ENCODE results near the gene WHRN.
A peak's percentile ranks its signal among the peaks of the same experiment; 100 is the strongest.

WHRN gene

GRCh38 chr9:114397219-114397847, 107.9 kb downstream of the WHRN start:
- TF ChIP-seq, protein P1, sequence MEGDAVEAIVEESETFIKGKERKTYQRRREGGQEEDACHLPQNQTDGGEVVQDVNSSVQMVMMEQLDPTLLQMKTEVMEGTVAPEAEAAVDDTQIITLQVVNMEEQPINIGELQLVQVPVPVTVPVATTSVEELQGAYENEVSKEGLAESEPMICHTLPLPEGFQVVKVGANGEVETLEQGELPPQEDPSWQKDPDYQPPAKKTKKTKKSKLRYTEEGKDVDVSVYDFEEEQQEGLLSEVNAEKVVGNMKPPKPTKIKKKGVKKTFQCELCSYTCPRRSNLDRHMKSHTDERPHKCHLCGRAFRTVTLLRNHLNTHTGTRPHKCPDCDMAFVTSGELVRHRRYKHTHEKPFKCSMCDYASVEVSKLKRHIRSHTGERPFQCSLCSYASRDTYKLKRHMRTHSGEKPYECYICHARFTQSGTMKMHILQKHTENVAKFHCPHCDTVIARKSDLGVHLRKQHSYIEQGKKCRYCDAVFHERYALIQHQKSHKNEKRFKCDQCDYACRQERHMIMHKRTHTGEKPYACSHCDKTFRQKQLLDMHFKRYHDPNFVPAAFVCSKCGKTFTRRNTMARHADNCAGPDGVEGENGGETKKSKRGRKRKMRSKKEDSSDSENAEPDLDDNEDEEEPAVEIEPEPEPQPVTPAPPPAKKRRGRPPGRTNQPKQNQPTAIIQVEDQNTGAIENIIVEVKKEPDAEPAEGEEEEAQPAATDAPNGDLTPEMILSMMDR (IDR thresholded peaks at IDR 0.05; ENCODE audit: borderline replicate concordance, insufficient read depth, low read depth, low read length) = no peak
- peak overlapping the region; percentile 67 for H3K4me3 ChIP-seq (ENCODE audit: low read depth, low read length)

DNA sequence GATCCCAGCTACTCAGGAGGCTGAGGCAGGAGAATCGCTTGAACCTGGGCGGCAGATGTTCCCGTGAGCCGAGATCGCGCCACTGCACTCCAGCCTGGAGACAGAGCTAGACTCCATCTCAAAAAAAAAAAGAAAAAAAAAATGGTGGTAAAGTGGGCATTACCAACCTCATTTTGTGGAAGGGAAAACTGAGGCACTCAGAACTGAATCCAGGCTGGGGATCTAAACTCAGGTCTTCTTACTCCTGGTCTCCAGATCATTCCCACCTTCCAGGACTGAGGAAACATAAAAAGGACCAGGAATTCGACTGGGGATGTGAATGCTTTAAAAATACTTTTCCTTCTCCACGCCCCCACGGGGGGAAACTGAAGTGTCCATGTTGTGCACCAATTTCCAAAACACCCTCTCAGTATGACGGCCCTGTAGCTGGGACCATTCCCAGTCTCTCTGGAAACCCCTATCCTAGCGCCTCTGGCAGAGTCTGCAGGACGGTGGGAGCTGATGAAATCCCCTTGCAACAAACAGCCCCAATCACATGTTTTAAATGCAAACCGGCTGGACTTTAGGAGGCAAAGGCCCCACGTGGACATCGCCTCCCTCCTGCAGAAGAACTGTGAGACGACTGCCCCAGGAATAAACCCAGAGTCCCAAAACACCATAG, 108.6 kb downstream of the WHRN start:
- H3K4me3 ChIP-seq (ENCODE audit: low read depth, low read length) = peak overlapping the region; percentile 67
- TF ChIP-seq, protein P1 (IDR thresholded peaks at IDR 0.05; ENCODE audit: borderline replicate concordance, insufficient read depth, low read depth, low read length) = no peak

- TF ChIP-seq, protein P1 (IDR thresholded peaks at IDR 0.05; ENCODE audit: borderline replicate concordance, insufficient read depth, low read depth, low read length) = no peak
- no peak overlapping the region for H3K4me3 ChIP-seq (ENCODE audit: low read depth, low read length)
Observed at GRCh38 chr9:114395768-114396167, 109.5 kb downstream of the WHRN start.

- TF ChIP-seq, protein P1 (IDR thresholded peaks at IDR 0.05; ENCODE audit: borderline replicate concordance, insufficient read depth, low read depth, low read length) = no peak
- H3K4me3 ChIP-seq (ENCODE audit: low read depth, low read length) = no peak overlapping the region
Observed at GRCh38 chr9:114395334-114395617, 110.0 kb downstream of the WHRN start.

DNA sequence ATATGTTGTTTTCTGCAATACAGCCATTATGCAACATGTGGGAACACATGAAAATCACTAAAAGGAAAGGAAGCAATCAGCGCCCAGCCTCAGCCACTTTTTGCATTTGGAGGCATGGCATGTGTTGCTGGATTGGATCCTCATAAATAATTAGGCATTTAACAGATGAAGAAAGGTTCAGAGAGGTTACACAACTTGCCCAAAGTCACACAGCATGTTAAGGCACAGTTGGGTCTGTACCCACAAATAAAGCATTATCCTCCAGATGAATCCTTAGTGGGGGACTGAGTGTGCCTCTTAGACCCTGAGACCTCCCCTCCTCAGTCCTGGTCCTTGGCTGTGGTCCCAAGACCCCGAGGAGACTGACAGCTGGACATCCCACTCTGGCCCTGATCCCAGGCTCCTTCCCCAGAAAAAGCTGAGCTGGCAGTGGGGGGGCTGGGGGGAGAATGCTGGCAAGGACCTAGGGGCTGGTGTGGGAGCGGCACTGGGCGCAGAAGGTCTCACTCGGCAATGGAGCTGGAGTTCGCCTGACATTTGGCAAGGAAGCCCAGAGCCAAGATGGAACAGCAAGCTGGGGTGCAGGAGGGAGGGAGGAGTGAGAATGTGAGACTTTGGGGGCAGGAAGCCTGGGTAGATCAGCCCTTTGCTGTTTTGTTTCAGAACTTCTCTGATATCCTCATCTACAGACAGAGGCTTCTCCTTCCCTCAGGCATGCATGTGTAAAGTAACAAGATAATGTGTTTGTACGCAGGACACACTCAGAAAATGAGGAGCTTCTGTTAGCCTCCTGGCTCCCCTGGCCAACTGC, 110.5 kb downstream of the WHRN start:
- no peak overlapping the region for H3K4me3 ChIP-seq (ENCODE audit: low read depth, low read length)
- TF ChIP-seq, protein P1 (IDR thresholded peaks at IDR 0.05; ENCODE audit: borderline replicate concordance, insufficient read depth, low read depth, low read length) = no peak

DNA sequence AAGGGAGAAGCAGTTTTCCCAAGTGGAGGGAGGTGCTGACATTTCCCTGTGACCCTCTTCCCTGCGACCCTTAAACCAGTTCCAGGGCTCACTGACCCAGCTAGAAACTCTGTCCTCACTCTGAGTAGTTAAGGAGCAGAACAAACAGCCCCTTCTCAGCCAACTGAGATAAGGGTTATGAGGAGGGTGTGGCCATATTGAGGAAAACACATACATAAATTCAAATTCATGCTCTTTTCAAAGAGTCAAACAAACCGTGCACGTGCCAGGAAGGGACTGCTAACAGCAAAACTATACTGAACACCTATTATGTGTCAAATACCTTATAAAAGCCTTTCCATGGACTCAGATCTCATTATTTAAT, 112.5 kb downstream of the WHRN start:
- H3K4me3 ChIP-seq (ENCODE audit: low read depth, low read length) = no peak overlapping the region
- TF ChIP-seq, protein P1 (IDR thresholded peaks at IDR 0.05; ENCODE audit: borderline replicate concordance, insufficient read depth, low read depth, low read length) = no peak
